HG03565 (cell line): ENCODE measurements around the gene HIPK2.

ENCODE experiments used
- ATAC-seq: cut with Tn5 transposase; IDR thresholded peaks from one replicate; pipeline ENCODE4 v1.9.1; 2021; ENCODE audit warnings: mild to moderate bottlenecking, moderate library complexity; ENCODE audit not compliant: unreplicated experiment

The HIPK2 gene

DNA sequence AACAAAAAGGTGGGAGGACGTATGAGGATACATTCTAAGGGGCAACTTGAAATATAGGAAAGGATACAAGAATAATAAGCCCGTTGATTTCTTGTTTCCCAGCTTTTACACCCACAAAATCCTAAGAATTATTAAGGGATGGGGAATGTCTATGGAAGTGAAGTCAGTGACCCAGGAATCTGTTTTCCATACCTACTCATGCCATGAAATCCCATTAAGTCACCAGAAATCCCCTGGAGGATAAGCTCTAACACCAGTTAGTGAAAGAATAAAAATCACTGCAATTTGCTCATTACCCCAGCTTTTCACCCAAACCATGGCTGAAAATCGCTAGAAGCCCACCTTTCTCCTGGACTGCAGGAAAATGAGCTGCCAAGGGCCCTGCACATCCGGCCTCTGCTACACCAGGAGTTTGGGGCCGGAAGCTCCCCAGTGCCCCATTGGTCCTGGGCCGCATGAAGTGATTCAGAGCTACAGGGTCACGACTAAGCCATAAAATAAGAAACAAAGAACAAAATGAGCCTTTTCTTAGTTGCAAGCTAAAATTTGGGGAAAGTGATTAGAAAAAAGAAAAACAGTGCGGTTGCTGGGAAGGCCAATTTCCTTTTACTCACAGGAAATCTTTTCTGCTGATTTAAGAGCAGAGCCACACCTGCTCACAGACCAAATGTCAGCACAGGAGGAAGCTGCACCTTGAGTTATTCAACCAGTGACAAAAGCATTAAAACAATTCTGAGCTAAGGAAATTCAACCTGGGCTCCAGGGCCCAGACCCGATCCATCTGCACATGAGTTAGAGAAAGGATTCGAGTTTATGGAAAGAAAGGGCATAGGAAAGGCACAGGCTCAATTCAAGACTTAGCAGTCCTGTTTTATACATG lies 40.3 kb downstream of the HIPK2 start:
- ATAC-seq = no peak

DNA sequence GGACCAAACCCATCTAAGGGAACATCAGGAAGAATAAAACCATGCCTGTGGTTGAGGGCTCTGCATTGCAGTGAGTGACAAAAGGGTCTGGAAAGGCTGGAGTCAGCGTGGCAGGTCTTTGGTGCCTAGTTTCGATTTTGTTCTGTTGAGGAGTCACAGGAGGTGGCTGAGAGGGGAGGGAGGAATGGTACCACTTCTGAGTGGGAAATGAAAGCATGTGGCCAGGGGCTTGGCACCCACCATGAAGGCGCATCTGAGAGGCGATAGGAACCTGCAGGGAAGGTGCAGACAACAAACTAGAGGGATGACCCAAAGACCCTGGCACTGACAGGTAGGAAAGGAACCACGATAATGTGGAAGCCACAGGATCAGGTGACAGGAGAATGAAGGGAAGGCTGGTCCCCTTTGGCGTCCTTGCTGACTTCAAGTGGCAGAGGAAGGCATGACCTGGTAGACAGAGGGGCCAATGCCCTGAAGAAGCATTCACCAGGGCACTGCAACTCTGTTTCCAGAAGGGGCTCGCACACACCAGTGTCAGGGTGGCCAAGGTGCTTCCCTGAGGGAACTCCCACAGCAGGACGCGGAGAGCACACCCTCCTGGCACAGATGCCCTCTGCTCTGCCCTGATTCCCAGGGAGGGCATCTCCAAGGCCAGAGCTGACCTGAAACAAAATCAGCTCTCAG lies 41.7 kb downstream of the HIPK2 start:
- ATAC-seq = no peak

DNA sequence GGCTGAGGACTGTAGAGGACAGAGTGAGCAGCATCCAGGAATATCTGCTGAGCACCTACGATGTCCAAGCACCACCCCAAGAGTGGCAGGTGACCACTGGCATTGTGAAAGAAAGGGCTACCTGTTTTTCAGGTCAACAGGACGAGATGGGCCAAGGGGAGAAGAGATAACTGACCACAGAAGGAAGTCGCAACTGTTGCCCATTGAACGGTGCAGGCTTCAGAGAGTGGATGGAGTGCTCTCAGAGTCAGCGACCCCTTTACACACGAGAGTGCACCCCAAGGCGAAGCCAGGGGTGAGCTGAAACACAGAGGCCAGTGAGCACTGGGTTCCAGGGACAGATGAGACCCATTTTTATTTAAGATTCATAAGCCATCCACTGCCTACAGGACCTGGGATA lies 42.3 kb downstream of the HIPK2 start:
- no peak for ATAC-seq

DNA sequence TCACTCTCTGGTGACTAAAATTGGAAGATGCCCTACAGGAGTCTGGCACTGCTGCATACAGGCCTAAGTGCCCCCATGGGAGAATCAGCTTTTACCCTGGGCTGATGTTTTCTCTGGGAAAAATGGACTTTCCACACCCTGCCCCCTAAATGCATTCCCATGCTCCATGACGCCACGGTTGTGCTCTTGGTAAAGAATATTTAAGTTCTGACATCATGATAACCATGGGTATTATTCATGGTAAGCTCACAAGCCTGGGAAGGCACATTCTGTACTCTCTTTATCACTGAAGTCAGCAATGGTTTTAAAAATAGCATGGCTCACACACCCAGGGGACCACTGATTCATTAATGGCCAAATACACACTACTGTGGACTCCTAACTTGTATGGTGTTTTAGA lies 43.4 kb downstream of the HIPK2 start:
- no peak for ATAC-seq

DNA sequence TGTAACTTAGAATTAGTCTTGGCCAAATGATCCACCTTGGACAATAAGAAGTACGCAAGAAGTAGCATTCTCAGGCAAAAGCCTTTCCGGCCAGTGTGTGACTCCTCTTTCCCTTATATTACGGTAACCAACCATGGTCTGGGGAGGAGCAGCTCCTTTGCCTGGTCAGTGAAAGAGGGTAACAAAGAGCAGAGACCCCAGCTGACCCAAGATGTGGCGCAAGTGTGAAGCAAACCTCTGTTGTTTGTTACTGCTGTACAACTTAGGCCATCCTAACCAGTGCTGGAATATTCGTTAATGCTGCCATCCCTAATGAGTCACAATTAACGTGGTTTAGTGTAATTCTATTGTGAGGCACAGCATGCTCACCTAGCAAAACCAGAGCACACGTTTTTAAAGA lies 44.0 kb downstream of the HIPK2 start:
- no peak for ATAC-seq

DNA sequence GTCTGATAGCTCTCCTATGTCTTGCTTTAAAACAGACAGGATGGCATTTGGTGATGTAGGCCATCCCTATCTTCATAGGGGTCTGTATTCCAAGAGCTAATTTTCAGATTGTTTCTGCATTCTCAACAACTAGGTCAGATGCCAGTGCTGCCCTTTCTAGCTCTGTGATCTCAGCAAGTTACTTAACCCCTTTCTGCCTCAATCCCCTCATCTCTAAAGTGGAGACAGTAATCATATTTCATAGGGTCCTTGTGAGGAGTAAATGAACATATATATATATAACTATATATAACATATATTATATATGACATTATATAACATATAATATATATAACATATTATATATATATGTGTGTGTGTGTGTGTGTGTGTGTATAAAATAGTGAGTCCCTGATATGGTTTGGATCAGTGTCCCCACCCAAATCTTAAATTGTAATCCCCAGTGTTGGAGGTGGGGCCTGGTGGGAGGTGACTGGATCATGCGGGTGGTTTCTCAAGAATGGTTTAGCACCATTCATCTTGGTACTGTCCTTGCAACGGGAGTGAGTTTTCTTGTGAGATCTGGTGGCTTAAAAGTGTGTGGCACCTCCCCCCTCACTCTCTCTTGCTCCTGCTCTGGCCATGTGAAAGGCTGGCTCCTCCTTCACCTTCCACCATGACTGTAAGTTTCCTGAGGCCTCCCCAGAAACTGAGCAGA lies 45.2 kb downstream of the HIPK2 start:
- no peak for ATAC-seq

DNA sequence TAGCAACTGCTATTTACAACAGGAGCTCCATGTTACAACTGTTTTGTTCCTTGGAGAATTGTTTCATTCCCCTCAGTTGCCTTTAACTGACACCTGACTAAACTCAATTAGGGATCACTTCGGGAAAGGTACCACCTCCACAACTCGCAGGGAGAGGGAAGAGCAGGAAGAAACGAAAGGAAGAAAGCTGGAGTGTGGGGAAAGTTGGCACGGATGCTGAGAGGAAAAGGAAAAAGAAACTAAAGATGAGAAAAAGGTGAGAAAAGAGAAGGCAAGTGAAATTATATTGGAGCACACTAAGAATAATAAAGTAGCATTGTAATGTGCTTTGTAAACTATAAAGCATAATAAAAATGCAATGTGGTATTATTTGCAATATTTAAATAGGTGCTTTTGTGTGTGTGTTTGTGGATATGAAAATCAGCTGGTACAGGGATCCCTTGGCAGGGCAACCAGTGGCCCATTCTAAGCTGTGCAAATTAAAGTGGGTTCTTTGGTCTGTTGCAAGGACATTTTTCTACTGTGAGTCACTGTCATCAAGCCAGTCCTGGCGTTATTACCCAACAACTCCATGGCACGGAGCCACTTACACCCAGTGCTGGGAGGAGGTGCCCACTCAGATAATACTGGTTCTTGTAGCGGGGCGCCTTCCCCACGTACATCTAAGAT lies 45.9 kb downstream of the HIPK2 start:
- no peak for ATAC-seq

DNA sequence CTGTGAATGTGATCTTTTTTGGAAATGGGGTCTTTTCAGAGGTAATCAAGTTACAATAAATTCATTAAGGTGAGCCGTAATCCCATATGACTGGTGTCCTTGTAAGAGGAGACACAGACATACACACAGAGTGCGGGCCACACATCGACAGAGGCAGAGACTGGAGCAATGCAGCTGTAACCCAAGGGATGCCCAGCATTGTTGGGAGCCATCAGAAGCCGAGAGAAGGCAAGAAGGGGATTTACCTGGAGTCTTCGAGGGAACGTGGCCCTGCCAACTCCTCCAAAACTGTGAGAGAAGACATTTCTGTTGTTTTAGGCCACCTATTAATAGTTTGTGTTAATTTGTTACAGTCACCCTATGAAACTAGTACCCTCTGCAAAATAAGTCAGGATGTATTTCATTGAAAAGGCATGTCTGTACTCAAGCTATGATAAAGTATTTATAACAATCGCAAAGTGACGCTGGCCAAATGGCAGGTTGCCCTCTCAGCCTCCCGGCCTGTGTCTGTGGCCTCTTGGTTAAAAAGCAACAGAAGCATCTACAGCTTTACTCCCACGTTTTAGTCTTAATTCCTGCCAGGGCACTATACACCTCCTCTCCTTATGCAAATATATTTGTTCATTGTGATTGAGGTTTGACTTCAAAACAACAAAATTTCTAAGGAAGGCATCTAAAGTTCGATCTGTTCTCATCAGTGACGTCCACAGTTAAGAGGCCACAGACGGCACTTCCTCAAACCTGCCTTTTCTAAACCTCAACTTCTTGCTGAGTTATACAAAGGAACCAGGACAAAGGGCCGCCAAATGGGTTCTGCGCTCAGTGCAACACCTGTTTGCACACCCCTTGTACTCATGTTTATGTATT lies 46.8 kb downstream of the HIPK2 start:
- peak; percentile 81 for ATAC-seq

DNA sequence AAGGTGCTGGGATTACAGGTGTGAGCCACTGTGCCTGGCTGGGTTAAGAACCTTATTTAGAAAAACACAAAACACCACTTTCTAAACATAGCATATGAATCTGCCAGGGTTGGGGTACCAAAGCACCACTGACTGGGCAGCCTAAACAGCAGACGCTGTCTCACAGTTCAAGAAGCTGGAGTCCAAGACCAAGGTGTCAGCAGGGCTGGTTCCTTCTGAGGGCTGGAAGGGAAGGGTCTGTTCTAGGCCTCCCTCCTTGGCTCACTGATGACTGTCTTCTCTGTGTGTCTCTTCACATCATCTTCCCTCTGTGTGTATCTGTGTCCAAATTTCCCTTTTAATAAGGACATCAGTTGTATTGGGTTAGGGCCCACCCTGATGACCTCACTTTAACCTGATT lies 49.6 kb downstream of the HIPK2 start:
- no peak for ATAC-seq

DNA sequence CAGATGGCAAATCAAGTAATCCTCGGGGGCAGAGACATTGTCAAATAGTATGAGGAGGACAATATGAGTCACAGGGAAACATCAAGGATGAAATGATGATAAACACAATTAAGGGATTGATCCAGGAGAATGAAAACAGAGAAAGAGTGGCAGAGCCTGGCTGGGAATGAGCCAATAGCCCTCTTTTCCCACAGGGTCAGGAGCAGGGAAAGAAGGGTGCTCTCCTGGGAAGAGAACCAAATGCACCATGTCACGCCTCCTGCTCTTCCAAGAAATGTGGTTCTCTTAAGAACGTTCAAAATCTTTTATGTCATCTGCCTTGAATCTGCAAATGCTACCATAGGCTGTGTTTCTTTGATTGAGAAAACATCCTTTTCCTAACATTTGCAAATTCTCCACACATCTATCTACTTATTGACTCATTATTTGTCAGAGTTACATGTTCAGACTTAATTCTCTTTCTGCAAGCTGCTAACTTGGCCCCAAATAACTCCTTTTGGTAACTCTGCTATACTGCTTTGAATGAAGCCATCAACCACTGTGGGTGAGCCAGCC lies 50.6 kb downstream of the HIPK2 start:
- ATAC-seq = no peak

DNA sequence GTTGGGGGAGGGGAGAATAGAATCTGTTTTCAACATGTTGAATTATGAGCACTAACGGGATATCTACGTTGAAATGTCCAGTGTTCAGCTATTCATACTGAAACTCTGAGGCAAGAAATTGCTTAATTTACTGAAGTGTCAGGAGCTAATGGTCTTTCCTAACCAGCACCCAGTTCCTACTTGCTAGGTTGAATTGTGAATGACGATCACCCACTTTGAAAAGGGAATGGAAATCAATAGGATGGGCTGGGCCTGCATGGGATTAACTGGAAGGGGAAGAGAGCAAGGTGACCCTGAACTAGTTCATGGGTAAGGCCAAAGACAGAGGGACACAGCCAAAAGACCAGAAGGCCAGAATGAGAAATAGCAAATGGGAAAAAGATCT lies 51.3 kb downstream of the HIPK2 start:
- ATAC-seq = no peak

DNA sequence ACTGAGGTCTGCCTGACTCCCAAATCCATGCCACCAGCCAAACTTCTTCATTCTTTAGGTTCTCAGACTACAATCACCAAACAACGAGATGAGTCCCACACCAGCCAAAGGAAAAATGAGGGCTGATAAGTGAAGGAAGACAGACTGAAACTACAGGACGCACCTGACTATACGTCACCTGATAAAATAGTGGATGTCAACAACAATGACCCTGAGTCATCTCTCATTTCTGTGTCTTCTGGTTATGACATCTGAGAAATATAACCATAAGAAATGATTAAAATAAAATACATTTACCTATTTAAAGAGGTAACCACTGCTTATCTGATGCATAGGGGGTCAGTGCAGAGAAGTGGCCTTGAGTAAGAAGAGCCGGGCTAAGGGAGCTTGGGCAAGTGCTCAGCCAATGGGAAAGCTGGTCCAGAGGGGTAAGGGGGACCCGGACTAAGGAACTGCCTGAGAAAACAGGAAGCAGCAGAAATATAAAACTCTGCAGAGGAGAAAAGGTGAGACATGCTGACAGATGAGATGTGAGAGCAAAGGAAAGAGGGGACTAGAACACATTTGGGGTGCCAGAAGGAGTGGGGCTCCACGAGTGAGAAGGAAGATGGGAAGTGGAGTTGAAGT lies 51.8 kb downstream of the HIPK2 start:
- ATAC-seq = no peak

DNA sequence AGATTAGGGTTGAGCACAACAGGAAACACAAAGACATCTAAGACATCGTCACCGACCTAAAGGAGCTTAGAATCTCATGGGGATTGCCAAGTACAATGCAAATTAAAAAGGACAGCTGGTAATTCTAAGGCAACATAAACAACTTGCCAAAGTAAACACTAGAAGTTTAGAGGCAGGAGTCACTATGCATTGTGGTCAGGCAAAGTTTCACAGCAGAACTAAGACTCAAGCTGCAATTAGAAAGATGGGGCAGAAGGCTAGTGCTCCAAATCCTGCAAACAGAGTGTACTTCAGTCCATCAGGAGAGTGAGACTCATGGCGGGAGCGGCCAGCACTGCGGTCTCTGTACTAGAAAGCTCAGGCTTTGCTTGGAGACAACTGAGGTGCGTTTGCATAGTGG lies 52.7 kb downstream of the HIPK2 start:
- ATAC-seq = peak; percentile 79

DNA sequence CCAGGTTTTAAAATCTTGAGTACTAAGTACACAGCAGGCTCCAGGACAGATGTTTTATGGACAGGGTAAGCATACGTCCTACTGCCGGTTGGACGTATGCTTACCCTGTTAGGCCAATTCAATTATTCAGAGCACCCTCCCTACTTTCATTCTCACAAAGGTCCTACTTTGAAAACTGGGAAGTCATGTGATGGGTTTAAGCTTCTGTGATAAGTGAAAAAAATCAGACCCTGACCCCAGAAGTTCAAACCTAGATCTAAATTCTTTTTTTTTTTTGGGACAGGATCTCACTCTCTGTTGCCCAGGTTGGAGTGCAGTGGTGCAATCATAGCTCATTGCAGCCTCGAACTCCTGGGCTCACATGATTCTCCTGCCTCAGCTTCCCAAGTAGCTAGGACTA lies 55.2 kb downstream of the HIPK2 start:
- no peak for ATAC-seq

DNA sequence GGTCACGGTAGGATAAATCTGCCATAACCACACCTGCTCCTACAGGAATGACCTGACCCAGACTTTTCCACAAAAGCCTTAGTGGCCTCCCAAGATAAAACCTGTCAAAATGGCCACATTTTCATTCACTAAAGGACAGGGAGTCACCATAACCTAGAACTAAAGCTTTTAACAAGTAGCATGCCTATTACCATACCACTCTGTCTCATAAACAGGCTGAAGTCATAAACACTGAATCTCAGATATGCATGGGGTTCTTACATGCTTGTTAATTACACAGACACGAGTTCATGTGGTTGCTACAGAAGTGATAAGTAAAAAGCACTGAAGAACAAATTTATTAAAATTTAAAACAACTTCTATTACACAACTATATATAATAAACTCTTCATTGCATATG lies 56.0 kb downstream of the HIPK2 start:
- ATAC-seq = no peak

DNA sequence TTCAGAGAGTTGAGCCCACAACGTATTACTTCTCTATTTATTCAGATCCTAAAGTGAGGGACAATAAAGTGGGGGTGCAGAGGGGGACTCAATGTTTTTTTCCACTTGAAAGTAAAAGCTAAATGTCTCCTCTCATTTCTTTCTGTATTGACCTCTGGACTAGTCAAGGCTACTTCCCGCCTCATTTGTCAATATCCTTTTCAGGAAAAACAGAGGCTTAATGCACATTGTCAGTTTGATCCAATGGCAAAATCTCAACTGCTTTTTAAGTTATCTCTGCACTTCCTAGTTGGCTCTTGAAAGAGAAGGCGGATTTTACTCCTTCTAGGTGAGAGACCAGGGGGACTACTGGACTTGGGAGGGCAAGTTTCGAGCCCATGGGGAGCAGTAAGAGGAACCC lies 56.4 kb downstream of the HIPK2 start:
- ATAC-seq = no peak

DNA sequence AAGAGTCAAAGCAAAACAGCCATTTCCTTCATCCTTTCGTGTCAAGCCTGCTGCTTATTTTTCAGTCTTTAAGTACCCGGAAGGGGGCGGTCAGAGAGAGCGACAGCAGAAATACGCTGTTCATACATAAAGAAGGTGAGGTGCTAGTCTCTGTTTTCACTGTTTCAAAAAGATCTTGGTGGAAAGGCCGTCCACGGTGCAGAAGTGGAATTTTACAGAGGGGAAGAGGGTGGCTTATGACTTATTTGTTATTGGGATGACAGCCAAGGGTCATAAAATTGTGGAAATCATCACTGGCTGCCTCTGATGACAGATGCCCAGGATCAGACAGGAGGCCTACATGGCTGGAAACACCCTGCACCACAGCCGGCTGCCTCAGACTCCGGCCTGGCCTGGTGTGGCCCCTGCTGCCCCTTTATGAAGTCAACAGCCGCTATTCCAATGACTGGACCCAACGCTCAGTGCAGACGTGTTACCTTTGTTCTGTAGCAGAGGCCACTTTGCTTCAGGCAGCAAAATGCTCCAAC lies 57.0 kb downstream of the HIPK2 start:
- no peak for ATAC-seq

DNA sequence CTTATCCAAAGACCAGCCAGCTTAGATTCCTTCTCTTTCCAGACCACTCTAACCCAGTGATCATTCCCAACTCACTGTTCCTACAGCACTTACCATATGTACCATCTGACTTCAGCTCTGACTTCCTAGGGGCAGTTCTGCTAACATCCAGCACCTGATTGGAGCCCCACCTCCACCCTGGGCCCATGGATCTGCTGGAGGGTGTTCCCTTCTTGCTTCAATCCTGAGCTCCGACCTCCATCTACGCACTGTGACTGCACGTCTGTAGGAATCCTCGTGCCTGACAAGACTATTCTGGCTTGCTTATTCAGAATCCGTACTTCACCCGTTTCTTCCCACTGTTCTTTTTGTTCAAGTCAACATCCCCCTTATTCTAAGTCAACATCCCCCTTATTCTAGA lies 57.6 kb downstream of the HIPK2 start:
- ATAC-seq = no peak

DNA sequence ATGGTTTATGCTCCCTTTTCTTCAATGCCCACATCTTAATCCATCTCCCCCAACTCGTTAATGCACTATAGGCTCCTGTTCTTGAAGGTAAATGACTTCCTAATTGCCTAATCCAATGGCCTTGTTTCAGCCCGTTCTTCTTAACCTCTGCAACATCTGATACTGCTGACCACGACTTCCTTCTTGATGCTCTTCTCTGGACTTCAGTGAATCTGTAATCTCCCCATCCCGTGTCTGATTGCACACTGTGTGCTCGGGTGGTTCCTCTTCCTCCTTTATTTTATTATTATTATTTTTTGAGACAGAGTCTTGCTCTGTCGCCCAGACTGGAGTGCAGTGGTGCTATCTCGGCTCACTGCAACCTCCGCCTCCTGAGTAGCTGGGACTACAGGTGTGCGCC lies 58.9 kb downstream of the HIPK2 start:
- no peak for ATAC-seq
